Right lobe of liver (tissue), 6 donors: Measurements from ENCODE around the gene PTPN11. TPM values are rescaled to one million over a fixed set of nuclear protein-coding genes. Genes with fewer than 3 reads are reported as not detected.
A peak's percentile ranks its signal among the peaks of the same experiment; 100 is the strongest.
"Not testable (repeated sequence)": the region's sequence is repeated elsewhere in the genome, so short reads cannot be mapped to it uniquely, and the experiment has no call there.

ENCODE experiments used
- ATAC-seq, 4 donors: fragments of 200-7000 bp; cut with Tn5 transposase; one replicate each; pipeline ENCODE4 v1.9.1; 2020; ENCODE audit warnings: mild to moderate bottlenecking in 4 of 4, moderate library complexity in 4 of 4
- DNase-seq, 3 donors: peaks; one replicate each; pipeline ENCODE4 v3.0.0-alpha.2; 2020
- H3K27ac ChIP-seq, 3 donors: fragments of 200-600 bp; one replicate each; pipeline ENCODE4 v1.8.0; 2022
- H3K27me3 ChIP-seq, 2 donors: fragments of 200-600 bp; one replicate each; pipeline ENCODE4 v1.8.0; 2022
- H3K36me3 ChIP-seq, 4 donors: fragments of 200-600 bp; sonication (generic) in 1 of 4; one replicate each; pipeline versions ENCODE4 v1.5.1 to v1.8.0; 2017 to 2022; ENCODE audit warnings: control low read depth in 1 of 4
- H3K4me1 ChIP-seq, 4 donors: fragments of 200-600 bp; sonication (generic) in 1 of 4; one replicate each; pipeline versions ENCODE4 v1.5.1 to v1.8.0; 2017 to 2022; ENCODE audit warnings: control low read depth in 1 of 4
- H3K4me3 ChIP-seq, 3 donors: fragments of 200-600 bp; one replicate each; pipeline ENCODE4 v1.8.0; 2022
- H3K9me3 ChIP-seq, 4 donors: fragments of 200-600 bp; sonication (generic) in 1 of 4; one replicate each; pipeline versions ENCODE4 v1.5.1 to v1.8.0; 2017 to 2022; ENCODE audit warnings: control low read depth in 1 of 4
- CTCF ChIP-seq, 4 donors: fragments of 200-600 bp in 3 of 4; fragments of 450-650 bp in 1 of 4; IDR thresholded peaks; one replicate each; pipeline versions ENCODE4 v1.5.1 to v1.8.0; 2016 to 2022; ENCODE audit warnings: antibody characterized with exemption in 4 of 4, mild to moderate bottlenecking in 2 of 4
- POLR2A ChIP-seq: fragments of 450-650 bp; IDR thresholded peaks from one replicate; pipeline ENCODE4 v1.6.1; 2017; ENCODE audit warnings: antibody characterized with exemption, mild to moderate bottlenecking
- WGBS: methylation state at CpG from one replicate; pipeline ENCODE4 v1.1.6; 2018; ENCODE audit warnings: low coverage, low lambda C conversion rate; ENCODE audit not compliant: insufficient coverage; ENCODE audit errors: missing lambda C conversion rate; 5-methylcytosine and 5-hydroxymethylcytosine counted together
- intact Hi-C, 2 donors: fragments of 100-400 bp; cut with DNase I; formaldehyde crosslinking; loops; one replicate each; pipeline versions ENCODE4 v1.11.2 to v1.14.1; 2022
- total RNA-seq, 6 experiments: library from RNA; depleted of rRNA in 2 of 6; stranded (reverse); fragments of >200 nt in 2 of 6; fragmentation: NEBNext Ultra II Directional in 3 of 6; extraction: Animal tissue kit (Norgen Biotek cat#: 25700) in 3 of 6; gene quantifications; one replicate each; pipeline versions ENCODE4 v1.1.0 to v1.2.4, GENCODE V29; 2016 to 2023
- donor health status: DM: no; HTN: yes; CAD: no.
- donor health status: DM: no; HTN: no; CAD: no.
- donor health status: DM: no; HTN: no; CAD: no.
- donor health status: DM: no; HTN: yes; CAD: no.
- donor health status: DM: no; HTN: yes; CAD: no.

The PTPN11 gene
- total RNA-seq, 6 experiments from 2014 or later = 66.4 to 77.7 (median 68.6) TPM

- Histone ChIP-seq H3K4me3 (peak overlapping the region in 2 of 3 donors; percentile 98), H3K36me3 (no peaks in the 10 kb centered on the region), H3K9me3 (no peaks in the 10 kb centered on the region), H3K27me3 (no peaks in the 10 kb centered on the region), H3K27ac (peak overlapping the region in 2 of 3 donors; percentile 70 to 77), H3K4me1 (peaks cover 0 to 10% (median under 1%) of the 10 kb centered on the region in 4 donors)
- no peak for ATAC-seq
- DNase-seq = no peak
- WGBS = 89% methylated on average over 8 of the region's 11 CpGs
- intact Hi-C loops = loop anchor here (10.0 kb wide), 1 partner anchor 188 kb away; no protein-coding TSS in a partner anchor
- TF ChIP-seq CTCF (IDR thresholded peaks at IDR 0.05) = no peak
- no peak for TF ChIP-seq POLR2A
Observed at GRCh38 chr12:112382866-112383265, 35.9 kb upstream of the PTPN11 start.

- intact Hi-C loops = loop anchor here (10.0 kb wide), 1 partner anchor 192 kb away; no protein-coding TSS in a partner anchor
- Histone ChIP-seq H3K36me3 (no peaks in the 10 kb centered on the region), H3K4me3 (no peak overlapping the region), H3K4me1 (peaks cover 0 to 5% (median under 1%) of the 10 kb centered on the region in 4 donors), H3K27ac (no peak overlapping the region), H3K27me3 (no peaks in the 10 kb centered on the region), H3K9me3 (no peaks in the 10 kb centered on the region)
- ATAC-seq = no peak
- DNase-seq = no peak
- 45% methylated on average over 3 of the region's 3 CpGs for WGBS
- TF ChIP-seq POLR2A = no peak
- TF ChIP-seq CTCF (IDR thresholded peaks at IDR 0.05) = no peak
Observed at GRCh38 chr12:112386726-112387125, 32.0 kb upstream of the PTPN11 start.

GRCh38 chr12:112389228-112389627 is 29.5 kb upstream of the PTPN11 start:
- Histone ChIP-seq H3K4me3 (no peak overlapping the region), H3K27me3 (no peaks in the 10 kb centered on the region), H3K36me3 (no peaks in the 10 kb centered on the region), H3K4me1 (peaks cover 0 to 2% (median 0%) of the 10 kb centered on the region in 4 donors), H3K9me3 (no peaks in the 10 kb centered on the region), H3K27ac (no peak overlapping the region)
- intact Hi-C loops = loop anchor here (10.0 kb wide), 1 partner anchor 194 kb away; no protein-coding TSS in a partner anchor
- TF ChIP-seq CTCF (IDR thresholded peaks at IDR 0.05) = no peak
- no peak for TF ChIP-seq POLR2A
- WGBS = 100% methylated on average over 3 of the region's 4 CpGs
- no peak for ATAC-seq
- DNase-seq = no peak

GRCh38 chr12:112389922-112390654 is 28.7 kb upstream of the PTPN11 start:
- H3K4me3 ChIP-seq, ATAC-seq, H3K36me3 ChIP-seq, H3K9me3 ChIP-seq, H3K4me1 ChIP-seq, H3K27me3 ChIP-seq, DNase-seq, H3K27ac ChIP-seq: not testable (repeated sequence)
- intact Hi-C loops = loop anchor here (10.0 kb wide), 1 partner anchor 195 kb away; no protein-coding TSS in a partner anchor
- WGBS = 69% methylated on average over 3 of the region's 4 CpGs

- ATAC-seq = no peak
- intact Hi-C loops = no loop called here
- 71% methylated on average over 1 of the region's 1 CpG for WGBS
Observed at GRCh38 chr12:112393328-112393727, 25.4 kb upstream of the PTPN11 start.

More at GRCh38 chr12:112393328-112393727, 25.4 kb upstream of the PTPN11 start:
- Histone ChIP-seq H3K36me3 (no peaks in the 10 kb centered on the region), H3K27me3 (no peaks in the 10 kb centered on the region), H3K4me3 (no peak overlapping the region), H3K9me3 (no peaks in the 10 kb centered on the region), H3K4me1 (no peaks in the 10 kb centered on the region), H3K27ac (no peak overlapping the region)
- DNase-seq = no peak
- TF ChIP-seq CTCF (IDR thresholded peaks at IDR 0.05) = no peak
- TF ChIP-seq POLR2A = no peak
